HEK293 (cell line): ENCODE results near the gene AGFG1.
A peak's percentile ranks its signal among the peaks of the same experiment; 100 is the strongest.

Source experiments
- CTCF ChIA-PET: fragments of 350-600 bp; formaldehyde crosslinking; extraction: SDS; loops from one replicate; lab custom pipeline; 2021; ENCODE audit warnings: antibody characterized with exemption; lab: Yijun Ruan, JAX
- POLR2A ChIA-PET: fragments of 300-600 bp; formaldehyde crosslinking; extraction: SDS; loops from one replicate; lab custom pipeline; 2020; ENCODE audit warnings: antibody characterized with exemption, inconsistent platforms; lab: Yijun Ruan, JAX
- H3K27ac ChIP-seq: fragments of 200-500 bp; sonication (Bioruptor generic); 2 replicates; pipeline ENCODE4 v1.5.1; 2014; ENCODE audit warnings: low read depth, low read length, control low read depth, inconsistent platforms; ENCODE audit errors: extremely low read depth
- H3K36me3 ChIP-seq, 2 experiments: fragments of 200-500 bp in 1 of 2; sonication (Bioruptor generic) in 1 of 2; 1 replicate in 1 of 2; 2 replicates in 1 of 2; pipeline ENCODE4 v1.5.1; 2014 to 2017; ENCODE audit warnings: inconsistent platforms in 2 of 2, low read length in 2 of 2; ENCODE audit not compliant: control insufficient read depth in 2 of 2, insufficient read depth in 1 of 2
- H3K4me1 ChIP-seq: fragments of 200-500 bp; sonication (Bioruptor generic); 2 replicates; pipeline ENCODE4 v1.5.1; 2014; ENCODE audit warnings: mild to moderate bottlenecking, low read length, inconsistent platforms; ENCODE audit not compliant: control insufficient read depth, insufficient read depth
- H3K4me3 ChIP-seq: 2 replicates; pipeline ENCODE4 v1.5.1; 2011; ENCODE audit warnings: low read depth, mild to moderate bottlenecking, control low read depth, low read length, moderate library complexity
- H3K9me3 ChIP-seq: fragments of 200-500 bp; sonication (Bioruptor generic); 2 replicates; pipeline ENCODE4 v1.5.1; 2014; ENCODE audit warnings: low read depth, low read length, inconsistent platforms; ENCODE audit not compliant: control insufficient read depth, insufficient read depth
- BCL6B ChIP-seq: fragments of 450-650 bp; formaldehyde crosslinking; IDR thresholded peaks from 2 replicates; pipeline ENCODE4 v1.5.1; 2017; ENCODE audit warnings: missing biosample characterization, missing genetic modification characterization
- CTCF ChIP-seq: fragments of 450-650 bp; formaldehyde crosslinking; IDR thresholded peaks from 2 replicates; pipeline ENCODE4 v1.5.1; 2016; ENCODE audit warnings: missing biosample characterization, missing genetic modification characterization
- GLIS1 ChIP-seq: fragments of 450-650 bp; formaldehyde crosslinking; IDR thresholded peaks from 2 replicates; pipeline ENCODE4 v1.5.1; 2016; ENCODE audit warnings: missing biosample characterization, missing genetic modification characterization
- IKZF3 ChIP-seq: fragments of 450-650 bp; IDR thresholded peaks from 2 replicates; pipeline ENCODE4 v1.5.0; 2018; ENCODE audit warnings: missing biosample characterization, mild to moderate bottlenecking, missing genetic modification characterization, moderate library complexity
- PRDM1 ChIP-seq: fragments of 450-650 bp; formaldehyde crosslinking; IDR thresholded peaks from 2 replicates; pipeline ENCODE4; 2016; ENCODE audit warnings: missing biosample characterization, missing genetic modification characterization
- SP7 ChIP-seq: fragments of 450-650 bp; formaldehyde crosslinking; IDR thresholded peaks from 2 replicates; pipeline ENCODE4 v1.5.1; 2016; ENCODE audit warnings: missing biosample characterization, missing genetic modification characterization
- TRIM28 ChIP-seq: IDR thresholded peaks from 2 replicates; pipeline ENCODE4 v1.6.1; 2011; ENCODE audit warnings: low read length, control low read depth, borderline replicate concordance
- ZFP3 ChIP-seq: fragments of 450-650 bp; formaldehyde crosslinking; IDR thresholded peaks from 2 replicates; pipeline ENCODE4 v1.5.1; 2016; ENCODE audit warnings: low read depth, missing biosample characterization, missing genetic modification characterization
- ZFP41 ChIP-seq: fragments of 450-650 bp; formaldehyde crosslinking; IDR thresholded peaks from 2 replicates; pipeline ENCODE4 v1.5.1; 2016; ENCODE audit warnings: missing biosample characterization, missing genetic modification characterization, borderline replicate concordance
- ZNF148 ChIP-seq: fragments of 450-650 bp; formaldehyde crosslinking; IDR thresholded peaks from 2 replicates; pipeline ENCODE4 v1.5.0; 2017; ENCODE audit warnings: missing biosample characterization, missing genetic modification characterization, borderline replicate concordance
- ZNF157 ChIP-seq: fragments of 450-650 bp; formaldehyde crosslinking; IDR thresholded peaks from 2 replicates; pipeline ENCODE4 v1.5.1; 2016; ENCODE audit warnings: missing biosample characterization, missing genetic modification characterization
- ZNF223 ChIP-seq: fragments of 450-650 bp; formaldehyde crosslinking; IDR thresholded peaks from 2 replicates; pipeline ENCODE4 v1.5.1; 2016; ENCODE audit warnings: missing biosample characterization, missing genetic modification characterization
- ZNF473 ChIP-seq: fragments of 450-650 bp; formaldehyde crosslinking; IDR thresholded peaks from 2 replicates; pipeline ENCODE4 v1.5.1; 2017; ENCODE audit warnings: missing biosample characterization, missing genetic modification characterization
- ZNF529 ChIP-seq: fragments of 450-650 bp; formaldehyde crosslinking; IDR thresholded peaks from 2 replicates; pipeline ENCODE4 v1.5.1; 2017; ENCODE audit warnings: missing genetic modification characterization, missing biosample characterization; ENCODE audit not compliant: insufficient replicate concordance
- ZNF654 ChIP-seq: fragments of 450-650 bp; formaldehyde crosslinking; IDR thresholded peaks from 2 replicates; pipeline ENCODE4 v1.5.1; 2016; ENCODE audit warnings: low read depth, missing biosample characterization, missing genetic modification characterization
- ZNF785 ChIP-seq: fragments of 450-650 bp; formaldehyde crosslinking; IDR thresholded peaks from 2 replicates; pipeline ENCODE4 v1.5.1; 2016; ENCODE audit warnings: missing biosample characterization, missing genetic modification characterization
- TF ChIP-seq, protein P1 (sequence below): fragments of 450-650 bp; formaldehyde crosslinking; IDR thresholded peaks from 2 replicates; pipeline ENCODE4 v1.5.1; 2016; ENCODE audit warnings: missing biosample characterization, missing genetic modification characterization
- TF ChIP-seq, protein P2 (sequence below): fragments of 450-650 bp; formaldehyde crosslinking; IDR thresholded peaks from 2 replicates; pipeline ENCODE4 v1.5.1; 2016; ENCODE audit warnings: missing biosample characterization, missing genetic modification characterization
- TF ChIP-seq, protein P3 (sequence below): fragments of 450-650 bp; formaldehyde crosslinking; IDR thresholded peaks from 2 replicates; pipeline ENCODE4 v1.5.1; 2016; ENCODE audit warnings: missing biosample characterization, missing genetic modification characterization

Gene AGFG1

GRCh38 chr2:227479865-227480475 is 8.0 kb downstream of the AGFG1 start:
- ChIA-PET POLR2A (no interaction called here), CTCF (interaction anchor here (0.6 to 1.9 kb wide), 13 partner anchors 12 to 1121 kb away, joined by 3 to 10 read pairs (median 4); no protein-coding TSS in a partner anchor)
- Histone ChIP-seq H3K27ac (no peak overlapping the region), H3K36me3 (no peaks in the 10 kb centered on the region)
- TF ChIP-seq GLIS1 (tag by site-specific recombination) (0 out of 2 replicates have a peak, but pooled peaks have one; percentile 18), CTCF (tag by site-specific recombination) (peak; percentile 63), ZNF223 (tag by site-specific recombination) (no peak), ZNF654 (tag by site-specific recombination) (peak; percentile 36; the same call in 1 of the 2 replicates), ZFP41 (no peak), IKZF3 (tag by site-specific recombination) (peak; percentile 40; the same call in 1 of the 2 replicates), ZNF473 (tag by site-specific recombination) (no peak), PRDM1 (tag by site-specific recombination) (peak; percentile 37; the same call in 1 of the 2 replicates), ZNF785 (tag by site-specific recombination) (no peak), SP7 (tag by site-specific recombination) (peak; percentile 89), TRIM28 (peak; percentile 40; the same call in 1 of the 2 replicates)
- TF ChIP-seq, all 188 proteins: peak for 7
- no peaks in the 10 kb centered on the region for H3K9me3 ChIP-seq
- H3K4me1 ChIP-seq, result 0 out of 2 replicates have a peak, but pooled peaks cover 7% of the 10 kb centered on the region
- no peak overlapping the region for H3K4me3 ChIP-seq

- 0 out of 2 replicates have a peak, but pooled peaks cover 7% of the 10 kb centered on the region for H3K4me1 ChIP-seq
- ChIA-PET POLR2A (no interaction called here), CTCF (interaction anchor here (0.6 to 1.9 kb wide), 11 partner anchors 11 to 347 kb away, joined by 3 to 10 read pairs (median 4); no protein-coding TSS in a partner anchor)
- no peak overlapping the region for H3K4me3 ChIP-seq
- H3K36me3 ChIP-seq, result no peaks in the 10 kb centered on the region
- no peak overlapping the region for H3K27ac ChIP-seq
- no peaks in the 10 kb centered on the region for H3K9me3 ChIP-seq
- TF ChIP-seq ZNF148 (tag by site-specific recombination) (no peak), ZNF157 (tag by site-specific recombination) (no peak), ZFP3 (no peak), BCL6B (no peak), ZNF529 (no peak)
- TF ChIP-seq, protein P1, sequence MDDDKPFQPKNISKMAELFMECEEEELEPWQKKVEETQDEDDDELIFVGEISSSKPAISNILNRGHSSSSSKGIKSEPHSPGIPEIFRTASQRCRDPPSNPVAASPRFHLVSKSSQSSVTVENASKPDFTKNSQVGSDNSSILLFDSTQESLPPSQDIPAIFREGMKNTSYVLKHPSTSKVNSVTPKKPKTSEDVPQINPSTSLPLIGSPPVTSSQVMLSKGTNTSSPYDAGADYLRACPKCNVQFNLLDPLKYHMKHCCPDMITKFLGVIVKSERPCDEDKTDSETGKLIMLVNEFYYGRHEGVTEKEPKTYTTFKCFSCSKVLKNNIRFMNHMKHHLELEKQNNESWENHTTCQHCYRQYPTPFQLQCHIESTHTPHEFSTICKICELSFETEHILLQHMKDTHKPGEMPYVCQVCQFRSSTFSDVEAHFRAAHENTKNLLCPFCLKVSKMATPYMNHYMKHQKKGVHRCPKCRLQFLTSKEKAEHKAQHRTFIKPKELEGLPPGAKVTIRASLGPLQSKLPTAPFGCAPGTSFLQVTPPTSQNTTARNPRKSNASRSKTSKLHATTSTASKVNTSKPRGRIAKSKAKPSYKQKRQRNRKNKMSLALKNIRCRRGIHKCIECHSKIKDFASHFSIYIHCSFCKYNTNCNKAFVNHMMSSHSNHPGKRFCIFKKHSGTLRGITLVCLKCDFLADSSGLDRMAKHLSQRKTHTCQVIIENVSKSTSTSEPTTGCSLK, result no peak
- TF ChIP-seq, protein P2, sequence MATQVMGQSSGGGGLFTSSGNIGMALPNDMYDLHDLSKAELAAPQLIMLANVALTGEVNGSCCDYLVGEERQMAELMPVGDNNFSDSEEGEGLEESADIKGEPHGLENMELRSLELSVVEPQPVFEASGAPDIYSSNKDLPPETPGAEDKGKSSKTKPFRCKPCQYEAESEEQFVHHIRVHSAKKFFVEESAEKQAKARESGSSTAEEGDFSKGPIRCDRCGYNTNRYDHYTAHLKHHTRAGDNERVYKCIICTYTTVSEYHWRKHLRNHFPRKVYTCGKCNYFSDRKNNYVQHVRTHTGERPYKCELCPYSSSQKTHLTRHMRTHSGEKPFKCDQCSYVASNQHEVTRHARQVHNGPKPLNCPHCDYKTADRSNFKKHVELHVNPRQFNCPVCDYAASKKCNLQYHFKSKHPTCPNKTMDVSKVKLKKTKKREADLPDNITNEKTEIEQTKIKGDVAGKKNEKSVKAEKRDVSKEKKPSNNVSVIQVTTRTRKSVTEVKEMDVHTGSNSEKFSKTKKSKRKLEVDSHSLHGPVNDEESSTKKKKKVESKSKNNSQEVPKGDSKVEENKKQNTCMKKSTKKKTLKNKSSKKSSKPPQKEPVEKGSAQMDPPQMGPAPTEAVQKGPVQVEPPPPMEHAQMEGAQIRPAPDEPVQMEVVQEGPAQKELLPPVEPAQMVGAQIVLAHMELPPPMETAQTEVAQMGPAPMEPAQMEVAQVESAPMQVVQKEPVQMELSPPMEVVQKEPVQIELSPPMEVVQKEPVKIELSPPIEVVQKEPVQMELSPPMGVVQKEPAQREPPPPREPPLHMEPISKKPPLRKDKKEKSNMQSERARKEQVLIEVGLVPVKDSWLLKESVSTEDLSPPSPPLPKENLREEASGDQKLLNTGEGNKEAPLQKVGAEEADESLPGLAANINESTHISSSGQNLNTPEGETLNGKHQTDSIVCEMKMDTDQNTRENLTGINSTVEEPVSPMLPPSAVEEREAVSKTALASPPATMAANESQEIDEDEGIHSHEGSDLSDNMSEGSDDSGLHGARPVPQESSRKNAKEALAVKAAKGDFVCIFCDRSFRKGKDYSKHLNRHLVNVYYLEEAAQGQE (tag by site-specific recombination), result no peak
- TF ChIP-seq, protein P3, sequence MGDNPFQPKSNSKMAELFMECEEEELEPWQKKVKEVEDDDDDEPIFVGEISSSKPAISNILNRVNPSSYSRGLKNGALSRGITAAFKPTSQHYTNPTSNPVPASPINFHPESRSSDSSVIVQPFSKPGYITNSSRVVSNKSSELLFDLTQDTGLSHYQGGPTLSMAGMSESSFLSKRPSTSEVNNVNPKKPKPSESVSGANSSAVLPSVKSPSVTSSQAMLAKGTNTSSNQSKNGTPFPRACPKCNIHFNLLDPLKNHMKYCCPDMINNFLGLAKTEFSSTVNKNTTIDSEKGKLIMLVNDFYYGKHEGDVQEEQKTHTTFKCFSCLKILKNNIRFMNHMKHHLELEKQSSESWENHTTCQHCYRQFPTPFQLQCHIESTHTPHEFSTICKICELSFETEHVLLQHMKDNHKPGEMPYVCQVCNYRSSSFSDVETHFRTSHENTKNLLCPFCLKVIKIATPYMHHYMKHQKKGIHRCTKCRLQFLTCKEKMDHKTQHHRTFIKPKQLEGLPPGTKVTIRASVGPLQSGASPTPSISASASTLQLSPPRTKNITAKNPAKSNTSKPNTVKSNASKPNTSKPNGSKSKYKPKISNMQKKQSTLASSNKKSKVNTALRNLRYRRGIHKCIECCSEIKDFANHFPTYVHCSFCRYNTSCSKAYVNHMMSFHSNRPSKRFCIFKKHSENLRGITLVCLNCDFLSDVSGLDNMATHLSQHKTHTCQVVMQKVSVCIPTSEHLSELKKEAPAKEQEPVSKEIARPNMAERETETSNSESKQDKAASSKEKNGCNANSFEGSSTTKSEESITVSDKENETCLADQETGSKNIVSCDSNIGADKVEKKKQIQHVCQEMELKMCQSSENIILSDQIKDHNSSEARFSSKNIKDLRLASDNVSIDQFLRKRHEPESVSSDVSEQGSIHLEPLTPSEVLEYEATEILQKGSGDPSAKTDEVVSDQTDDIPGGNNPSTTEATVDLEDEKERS (tag by site-specific recombination), result no peak
Measured at GRCh38 chr2:227480528-227480927, 8.6 kb downstream of the AGFG1 start.
